WI38 (cell line): ENCODE measurements around the gene OPCML.

Experiments
- H3K4me3 ChIP-seq: 2 replicates; pipeline ENCODE4 v1.5.1; 2011; ENCODE audit warnings: low read depth, mild to moderate bottlenecking, control low read depth, low read length
- CTCF ChIP-seq: IDR thresholded peaks from 2 replicates; pipeline ENCODE4 v1.5.1; 2012; ENCODE audit warnings: low read depth, mild to moderate bottlenecking, control low read depth, low read length

Gene OPCML

GRCh38 chr11:132914600-132914999 is 617.7 kb downstream of the OPCML start:
- no peak for TF ChIP-seq CTCF
- H3K4me3 ChIP-seq: no peak overlapping the region

- no peak overlapping the region for H3K4me3 ChIP-seq
- no peak for TF ChIP-seq CTCF
Observed at GRCh38 chr11:132913886-132914285, 618.4 kb downstream of the OPCML start.

- TF ChIP-seq CTCF: no peak
- no peak overlapping the region for H3K4me3 ChIP-seq
Observed at GRCh38 chr11:132913295-132913694, 619.0 kb downstream of the OPCML start.

- no peak overlapping the region for H3K4me3 ChIP-seq
- TF ChIP-seq CTCF: no peak
Observed at GRCh38 chr11:132911186-132911585, 621.1 kb downstream of the OPCML start.

GRCh38 chr11:132910011-132910760 is 622.1 kb downstream of the OPCML start:
- H3K4me3 ChIP-seq: no peak overlapping the region
- no peak for TF ChIP-seq CTCF

- no peak overlapping the region for H3K4me3 ChIP-seq
- no peak for TF ChIP-seq CTCF
Observed at GRCh38 chr11:132909021-132909606, 623.2 kb downstream of the OPCML start.

- TF ChIP-seq CTCF: no peak
- no peak overlapping the region for H3K4me3 ChIP-seq
Observed at GRCh38 chr11:132908414-132908810, 623.9 kb downstream of the OPCML start.
